ENCODE measurements around the gene MRPL9.
A peak's percentile ranks its signal among the peaks of the same experiment; 100 is the strongest.

Gene MRPL9

GRCh38 chr1:151762941-151763921, at the start of gene MRPL9:
TSS of gene MRPL9 (minus strand) at chr1:151763496. CDS start at chr1:151763479, 17 bp downstream.
- DNase-seq = peak; percentile 66 to 76

GRCh38 chr1:151811181-151811580, 47.9 kb upstream of the MRPL9 start:
- DNase-seq = no peak

GRCh38 chr1:151809985-151810556, 46.8 kb upstream of the MRPL9 start:
- no peak for DNase-seq

- no peak for DNase-seq
These were observed 46.1 kb upstream of the MRPL9 start for GRCh38 chr1:151809290-151809984.

GRCh38 chr1:151807766-151808165, 44.5 kb upstream of the MRPL9 start:
- DNase-seq = peak in 1 of 2 donors; percentile 42

- no peak for DNase-seq
These were observed 43.8 kb upstream of the MRPL9 start for GRCh38 chr1:151807131-151807530.

GRCh38 chr1:151806170-151806569, 42.9 kb upstream of the MRPL9 start:
- DNase-seq = no peak

GRCh38 chr1:151805066-151805820, 41.9 kb upstream of the MRPL9 start, which contains the start of gene LINGO4:
TSS of gene LINGO4 (minus strand) at chr1:151805419. CDS start at chr1:151802704, 2,715 bp downstream.
- no peak for DNase-seq

GRCh38 chr1:151803915-151804314, 40.6 kb upstream of the MRPL9 start:
- DNase-seq = no peak

GRCh38 chr1:151803164-151803563, 39.9 kb upstream of the MRPL9 start:
- DNase-seq = no peak

- no peak for DNase-seq
These were observed 39.1 kb upstream of the MRPL9 start for GRCh38 chr1:151802372-151802771.

- no peak for DNase-seq
These were observed 38.5 kb upstream of the MRPL9 start for GRCh38 chr1:151801846-151802245.

- no peak for DNase-seq
These were observed 38.1 kb upstream of the MRPL9 start for GRCh38 chr1:151801310-151801820.

- DNase-seq = no peak
These were observed 37.5 kb upstream of the MRPL9 start for GRCh38 chr1:151800830-151801229.

GRCh38 chr1:151799179-151800022, 36.1 kb upstream of the MRPL9 start:
- DNase-seq = no peak

GRCh38 chr1:151798571-151798970, 35.3 kb upstream of the MRPL9 start:
- DNase-seq = no peak

GRCh38 chr1:151790940-151791651, 27.8 kb upstream of the MRPL9 start:
- peak in 1 of 2 donors; percentile 21 for DNase-seq

- peak; percentile 98 to 99 for DNase-seq
These were observed 27.0 kb upstream of the MRPL9 start, which contains the start of gene TDRKH for GRCh38 chr1:151790071-151790939. TSS of gene TDRKH (minus strand) at chr1:151790500. CDS start at chr1:151783022, 7,478 bp downstream.

GRCh38 chr1:151787689-151788088, 24.4 kb upstream of the MRPL9 start:
- no peak for DNase-seq

Data from inflammatory macrophage treated with lipopolysaccharide for 1 hour (primary cell).